GM18508 (cell line): ENCODE measurements around the gene KCNIP1.

Experiments
- ATAC-seq: cut with Tn5 transposase; IDR thresholded peaks from one replicate; pipeline ENCODE4 v1.9.1; 2021; ENCODE audit warnings: moderate number of reproducible peaks; ENCODE audit not compliant: insufficient read depth, unreplicated experiment

Gene KCNIP1

DNA sequence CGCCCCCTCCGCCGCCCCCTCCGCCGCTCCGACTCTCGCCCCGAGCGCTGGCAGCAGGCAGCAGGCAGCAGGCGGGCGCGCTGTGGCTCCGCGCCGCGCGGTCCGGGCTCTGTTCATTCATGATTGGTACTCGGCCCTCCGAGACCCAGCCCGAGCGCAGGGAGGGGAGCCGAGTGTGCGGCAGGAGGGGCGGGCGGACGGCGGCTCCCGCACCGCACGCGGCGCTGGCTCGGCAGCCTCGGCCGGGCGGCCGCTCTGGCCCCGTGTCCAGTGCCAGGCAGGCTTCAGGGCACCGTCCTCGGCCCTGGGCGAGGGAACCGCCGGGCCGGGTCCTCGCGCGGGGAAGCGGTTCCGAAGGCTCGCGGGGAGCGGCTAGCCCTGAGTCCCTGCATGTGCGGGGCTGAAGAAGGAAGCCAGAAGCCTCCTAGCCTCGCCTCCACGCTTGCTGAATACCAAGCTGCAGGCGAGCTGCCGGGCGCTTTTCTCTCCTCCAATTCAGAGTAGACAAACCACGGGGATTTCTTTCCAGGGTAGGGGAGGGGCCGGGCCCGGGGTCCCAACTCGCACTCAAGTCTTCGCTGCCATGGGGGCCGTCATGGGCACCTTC lies at the start of gene KCNIP1:
TSS of gene KCNIP1 (plus strand) at position 31 of the 607 bp plus-strand sequence.
- no peak for ATAC-seq

- ATAC-seq, result no peak
These were observed 40.4 kb upstream of the KCNIP1 start for GRCh38 chr5:170463426-170463825.

DNA sequence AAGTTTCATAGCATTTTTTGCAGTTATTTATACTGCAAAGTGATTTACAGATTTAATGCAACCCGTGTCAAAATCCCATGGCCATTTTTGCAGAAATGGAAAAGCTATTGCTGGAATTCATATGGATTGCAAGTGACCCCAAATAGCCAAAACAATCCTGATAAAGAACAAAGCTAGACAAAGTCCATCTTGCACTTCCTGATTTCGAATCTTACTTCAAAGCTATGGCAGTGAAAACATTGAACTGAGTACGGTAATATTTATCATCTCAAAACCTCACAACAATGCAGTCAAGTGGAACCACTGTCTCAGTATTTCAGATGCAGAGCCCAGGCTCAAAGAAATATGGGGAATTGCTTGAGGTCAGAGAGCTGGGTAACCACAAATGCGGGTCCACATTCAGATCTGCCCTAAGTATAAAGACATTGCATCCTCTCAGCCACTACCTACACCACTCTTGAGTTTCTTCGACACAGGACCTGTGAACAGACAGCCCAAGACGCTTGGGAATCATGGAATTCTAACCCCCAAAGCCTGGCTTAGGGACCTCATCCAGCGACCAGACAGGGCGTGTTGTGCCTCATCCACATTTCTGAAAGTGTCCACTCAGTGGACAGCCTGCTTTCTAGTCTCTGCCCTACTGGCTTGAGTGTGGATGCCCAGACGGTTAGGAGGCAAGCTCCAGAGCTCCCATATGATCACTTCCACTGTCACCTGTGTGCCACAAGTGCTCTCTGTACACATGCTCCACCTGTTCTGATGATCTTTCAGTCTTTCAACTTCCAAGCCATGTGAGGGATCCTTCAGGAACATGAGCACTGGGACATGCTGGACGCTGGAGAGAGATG lies 39.3 kb upstream of the KCNIP1 start:
- no peak for ATAC-seq

DNA sequence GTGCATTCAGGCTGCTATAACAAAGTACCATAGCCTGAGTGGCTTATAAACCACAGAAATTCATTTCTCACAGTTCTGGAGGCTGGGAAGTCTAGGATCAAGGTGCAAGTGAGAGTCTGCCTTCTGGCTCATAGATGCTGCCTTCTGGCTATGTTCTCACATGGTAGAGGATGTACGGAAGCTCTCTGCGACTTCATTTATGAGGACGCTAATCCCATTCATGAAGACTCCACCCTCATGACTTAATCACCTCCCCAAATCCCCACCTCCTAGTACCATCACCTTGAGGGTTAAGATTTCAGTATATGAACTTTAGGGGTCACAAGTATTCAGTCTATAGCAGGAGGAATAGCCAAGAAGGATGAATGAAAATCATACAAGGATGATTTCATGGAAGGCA lies 37.3 kb upstream of the KCNIP1 start:
- ATAC-seq, result no peak

DNA sequence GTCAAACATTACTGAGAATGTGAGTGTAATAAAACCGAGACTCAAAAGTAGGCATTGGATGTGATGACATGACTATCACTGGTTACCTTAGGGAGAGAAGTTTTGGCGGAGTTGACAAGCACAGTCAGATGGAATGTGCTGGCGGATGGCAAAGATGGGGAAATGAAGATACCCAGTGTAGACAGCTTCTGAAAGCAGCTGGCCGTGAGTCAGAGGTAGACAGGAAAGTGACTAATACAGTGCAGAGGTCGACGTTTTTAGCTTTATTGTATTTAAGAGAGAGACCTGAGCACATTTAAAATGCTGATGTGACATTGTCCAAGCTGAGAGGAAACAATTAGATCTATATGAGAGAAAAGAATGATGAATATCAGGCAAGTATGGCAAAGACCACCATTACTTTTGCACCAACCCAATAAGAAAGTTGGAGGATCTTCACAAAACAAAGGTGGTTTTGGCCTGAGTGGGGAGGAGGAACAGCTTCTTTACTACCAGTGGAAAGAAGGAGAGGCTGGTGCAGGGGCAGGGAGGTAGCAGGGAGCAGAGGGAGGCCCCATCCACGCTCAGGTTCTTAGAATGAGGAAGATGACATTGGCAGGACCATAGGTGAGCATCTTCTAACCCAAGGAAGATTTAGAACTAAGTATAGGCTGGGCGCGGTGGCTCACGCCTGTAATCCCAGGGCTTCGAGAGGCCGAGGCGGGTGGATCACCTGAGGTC lies 36.7 kb upstream of the KCNIP1 start:
- no peak for ATAC-seq

DNA sequence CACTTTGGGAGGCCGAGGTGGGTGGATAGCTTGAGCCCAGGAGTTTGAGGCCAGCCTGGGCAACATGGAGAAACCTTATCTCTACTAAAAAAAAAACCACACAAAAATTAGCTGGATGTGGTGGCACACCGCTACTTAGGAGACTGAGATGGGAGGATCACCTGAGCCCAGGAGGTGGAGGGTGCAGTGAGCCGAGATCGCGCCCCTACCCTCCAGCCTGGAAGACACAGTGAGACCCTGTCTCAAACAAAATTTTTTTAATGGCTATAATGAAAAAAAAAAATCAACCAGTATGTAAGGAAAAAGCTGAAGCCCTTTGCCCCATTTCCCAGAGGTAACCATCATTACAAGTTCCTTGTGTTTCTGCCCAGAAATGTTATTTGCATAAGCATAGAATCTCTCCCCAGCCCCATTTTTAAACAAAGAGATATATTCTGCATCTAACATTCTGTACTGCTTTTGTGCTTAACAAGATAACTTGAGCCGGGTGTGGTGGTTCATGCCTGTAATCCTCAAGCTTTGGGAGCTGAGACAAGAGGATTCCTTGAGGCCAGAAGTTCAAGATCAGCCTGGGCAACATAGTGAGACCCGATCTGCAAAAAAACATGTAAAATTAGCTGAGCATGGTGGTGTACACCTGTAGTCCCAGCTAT lies 35.1 kb upstream of the KCNIP1 start:
- ATAC-seq, result no peak

DNA sequence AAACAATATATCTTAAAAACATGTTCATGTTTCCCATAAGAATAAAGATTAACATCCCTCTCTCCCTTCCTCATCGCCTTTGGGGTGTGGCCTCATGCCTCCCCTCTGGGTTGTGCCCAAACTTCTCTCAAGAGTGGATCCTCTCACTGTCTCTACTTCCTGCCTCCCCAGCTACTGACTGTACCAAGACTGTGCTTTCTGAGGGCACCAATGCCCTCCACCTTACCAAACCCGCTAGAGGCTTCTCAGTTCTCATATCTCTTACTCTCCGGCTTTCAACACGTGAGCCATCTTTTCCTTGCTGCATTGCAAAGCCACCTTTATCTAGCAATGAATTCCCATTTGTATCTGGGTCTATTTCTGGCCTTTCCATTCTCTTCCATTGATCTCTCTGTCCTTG lies 34.4 kb upstream of the KCNIP1 start:
- ATAC-seq, result no peak

- no peak for ATAC-seq
These were observed 33.5 kb upstream of the KCNIP1 start for GRCh38 chr5:170470275-170470674.

- no peak for ATAC-seq
These were observed 32.9 kb upstream of the KCNIP1 start for GRCh38 chr5:170470808-170471404.

- no peak for ATAC-seq
These were observed 32.2 kb upstream of the KCNIP1 start for GRCh38 chr5:170471551-170472178.

DNA sequence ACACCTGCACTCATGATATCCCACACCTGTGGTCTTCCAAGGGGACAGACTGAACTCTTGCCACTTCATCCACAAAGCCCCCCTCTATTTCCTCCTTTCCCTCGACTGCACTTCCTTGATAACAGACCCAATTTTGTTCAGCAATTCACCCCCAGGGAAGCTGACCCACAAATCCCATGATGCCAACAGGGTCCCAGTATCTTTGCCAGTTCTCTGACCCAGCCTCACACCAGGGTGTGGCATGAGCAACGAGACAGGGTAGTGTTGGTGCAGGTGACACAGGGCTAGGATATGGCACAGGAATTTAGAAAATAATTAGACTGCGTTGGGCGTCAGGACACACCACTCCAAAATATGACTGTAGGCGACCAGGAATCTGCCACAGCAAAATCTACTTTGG lies 30.2 kb upstream of the KCNIP1 start:
- ATAC-seq, result no peak

DNA sequence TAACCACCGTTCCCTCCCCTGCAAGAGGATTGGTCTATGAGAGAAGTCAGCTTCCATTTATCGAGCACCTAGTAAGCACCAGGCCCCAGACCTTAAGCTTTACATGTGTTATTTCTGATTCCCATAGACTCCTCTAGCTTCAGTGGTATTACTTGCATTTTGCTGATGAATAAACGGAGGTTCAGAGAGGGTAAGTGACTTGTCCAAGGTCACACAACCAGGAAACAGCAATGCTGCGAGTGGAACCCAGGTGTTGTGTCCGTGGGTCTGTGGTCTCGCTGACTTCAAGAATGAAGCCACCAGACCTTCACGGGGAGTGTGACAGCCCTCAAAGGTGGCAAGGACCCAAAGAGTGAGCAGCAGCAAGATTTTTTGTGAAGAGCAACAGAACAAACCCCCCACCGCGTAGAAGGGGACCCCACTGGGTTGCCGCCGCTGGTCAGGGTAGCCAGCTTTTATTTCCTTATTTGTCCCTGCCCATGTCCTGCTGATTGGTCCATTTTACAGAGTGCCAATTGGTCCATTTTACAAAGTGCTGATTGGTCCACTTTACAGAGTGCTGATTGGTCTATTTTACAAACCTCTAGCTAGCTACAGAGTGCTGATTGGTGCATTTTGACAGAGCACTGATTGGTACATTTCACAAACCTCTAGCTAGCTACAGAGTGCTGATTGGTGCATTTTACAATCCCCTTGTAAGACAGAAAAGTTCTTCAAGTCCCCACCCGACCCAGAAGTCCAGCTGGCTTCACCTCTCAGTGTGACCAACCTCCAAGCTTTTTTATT lies 29.1 kb upstream of the KCNIP1 start:
- no peak for ATAC-seq

DNA sequence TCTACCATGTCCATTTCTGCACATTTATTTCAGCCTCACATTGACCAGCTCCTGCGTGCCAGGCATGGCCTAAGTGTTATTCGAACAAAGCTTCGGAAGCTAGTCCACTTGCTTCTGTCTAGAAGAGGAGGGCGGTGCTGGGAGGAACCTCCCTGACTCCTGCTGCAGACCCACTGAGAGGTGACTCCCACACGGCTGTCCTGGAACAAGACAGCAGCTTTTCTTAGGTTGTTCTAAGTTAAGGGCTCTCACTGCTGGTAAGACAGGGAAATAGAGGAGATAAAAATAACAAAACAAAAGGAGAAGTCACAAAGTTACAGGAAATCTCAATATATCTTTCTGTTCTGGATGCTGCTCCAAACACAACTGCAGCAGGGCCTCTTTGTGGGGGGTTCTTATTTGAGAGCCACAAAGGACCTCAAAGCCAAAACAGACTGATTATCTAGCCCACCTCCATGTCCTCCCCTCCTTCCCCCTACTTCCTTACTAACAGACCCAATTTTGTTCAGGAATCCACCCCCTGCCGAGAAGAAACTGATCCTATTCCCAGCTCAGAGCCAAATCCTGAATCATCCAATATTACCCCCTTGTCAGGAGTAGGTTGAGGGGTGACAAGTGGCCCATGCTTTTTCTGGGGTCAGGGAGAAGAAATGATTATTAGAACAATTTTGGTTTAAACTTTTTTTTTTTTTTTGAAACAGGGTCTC lies 28.4 kb upstream of the KCNIP1 start:
- ATAC-seq, result no peak

DNA sequence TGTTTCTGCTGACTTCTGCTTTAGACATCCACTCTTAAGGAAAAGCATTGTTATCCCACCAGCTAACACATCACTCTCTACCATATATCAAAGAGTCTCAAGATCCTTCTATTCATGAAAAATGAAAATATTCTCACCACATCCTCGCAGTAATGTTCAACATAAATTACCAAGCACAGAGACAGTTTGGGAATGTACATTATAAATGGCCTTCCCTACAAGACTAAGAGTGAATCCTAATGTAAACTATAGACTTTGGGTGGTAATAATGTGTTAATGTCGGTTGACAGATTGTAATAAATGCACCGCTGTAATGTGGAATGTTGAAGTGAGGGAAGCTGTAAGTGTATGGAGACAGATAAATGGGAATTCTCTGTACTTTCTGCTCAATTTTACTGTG lies 27.1 kb upstream of the KCNIP1 start:
- no peak for ATAC-seq

DNA sequence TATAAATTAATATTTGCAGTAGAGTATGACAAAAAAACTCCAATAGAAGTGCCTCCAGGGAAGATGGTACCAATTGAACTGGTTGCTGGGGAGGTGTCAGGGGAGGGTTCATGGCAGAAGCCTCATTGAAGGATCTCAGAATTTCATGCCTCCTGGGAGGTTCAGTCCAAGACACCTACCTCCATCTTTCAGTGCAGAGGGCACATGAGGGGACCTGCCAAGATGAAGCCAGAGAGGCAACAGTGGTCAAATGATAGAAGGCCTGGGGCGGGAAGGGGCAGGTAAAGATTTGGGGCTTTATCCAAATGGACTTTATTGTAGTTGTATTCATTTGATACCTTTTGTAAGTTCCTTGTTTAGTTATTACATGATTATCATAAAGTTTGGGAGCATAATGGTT lies 25.9 kb upstream of the KCNIP1 start:
- no peak for ATAC-seq

DNA sequence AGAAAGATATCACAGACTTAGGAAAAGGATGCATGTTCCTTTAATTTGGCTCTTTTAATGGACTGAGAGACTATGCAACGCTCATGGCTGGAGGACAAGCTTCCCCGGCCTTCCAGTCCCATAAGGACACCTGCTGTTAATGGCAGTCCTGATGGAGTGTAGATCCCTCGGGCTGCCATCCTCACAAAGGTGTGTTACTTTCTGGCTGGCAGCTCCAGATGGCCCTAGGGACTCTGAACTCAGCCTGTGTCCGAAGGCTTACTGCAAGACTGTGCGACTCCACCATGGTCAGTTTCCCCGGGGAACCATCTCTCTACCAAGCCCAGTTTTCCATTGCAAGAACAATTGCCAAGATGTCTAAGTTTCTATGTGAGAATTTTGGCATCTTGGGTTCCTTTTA lies 25.5 kb upstream of the KCNIP1 start:
- no peak for ATAC-seq

DNA sequence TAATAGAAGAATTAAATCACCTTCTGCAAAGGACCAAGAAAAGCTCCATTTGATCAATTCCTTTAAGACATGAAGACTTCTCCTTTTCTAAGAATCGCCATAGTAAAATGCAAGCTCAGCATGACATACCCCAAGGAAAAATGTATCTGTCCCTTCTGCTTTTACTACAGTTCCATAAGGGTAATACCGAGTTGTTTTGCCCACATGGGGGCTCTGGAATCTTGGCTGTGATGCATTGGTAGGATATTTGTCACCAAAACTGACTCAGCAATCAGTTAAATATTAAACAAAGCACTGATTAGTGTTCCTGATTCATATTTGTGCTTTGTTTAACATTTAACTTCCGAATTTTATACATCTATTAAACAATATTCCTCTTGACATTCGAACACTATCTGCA lies 24.3 kb upstream of the KCNIP1 start:
- no peak for ATAC-seq

- ATAC-seq, result no peak
These were observed 23.6 kb upstream of the KCNIP1 start for GRCh38 chr5:170480260-170480659.

DNA sequence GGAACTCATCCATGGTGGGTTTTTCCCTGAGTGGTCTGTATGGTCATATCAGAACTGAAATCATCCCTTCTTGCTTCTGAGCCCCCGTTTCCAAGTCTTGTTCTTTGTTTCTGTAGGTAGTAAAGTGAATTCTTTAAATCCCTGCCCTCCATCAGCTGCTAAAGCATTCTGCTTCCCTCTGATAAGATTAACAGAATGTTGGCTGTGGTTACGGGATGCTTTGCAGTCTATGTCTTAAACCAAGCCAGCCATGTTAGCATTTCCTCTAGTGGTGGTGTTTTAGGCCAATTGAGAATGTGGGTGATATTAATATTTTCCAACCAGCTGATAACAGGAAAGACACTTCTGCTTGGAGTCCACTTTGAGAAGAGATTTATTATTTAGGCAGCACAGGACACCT lies 22.0 kb upstream of the KCNIP1 start:
- no peak for ATAC-seq
